Stomach (tissue), 9 donors: ENCODE data around the gene PIP4K2A. TPM values are rescaled to one million over a fixed set of nuclear protein-coding genes. Genes with fewer than 3 reads are reported as not detected.

Experiments
- DNase-seq, 2 donors: peaks; one replicate each; pipeline versions ENCODE4 v3.0.0 to v3.0.0-alpha.2; 2013 to 2019
- H3K27ac ChIP-seq, 5 donors: fragments of 200-600 bp in 4 of 5; sonication (generic) in 4 of 5; one replicate each; pipeline ENCODE4 v1.5.1; 2013 to 2019; ENCODE audit warnings: mild to moderate bottlenecking in 1 of 5, moderate library complexity in 1 of 5
- H3K27me3 ChIP-seq, 3 donors: fragments of 200-600 bp; sonication (generic); one replicate each; pipeline ENCODE4 v1.5.1; 2017 to 2019; ENCODE audit warnings: mixed run types in 1 of 3
- H3K36me3 ChIP-seq, 4 donors: fragments of 200-600 bp; sonication (generic); 1 replicate in 3 of 4; 2 replicates in 1 of 4; pipeline ENCODE4 v1.5.1; 2016 to 2019
- H3K4me1 ChIP-seq, 4 donors: fragments of 200-600 bp; sonication (generic); one replicate each; pipeline ENCODE4 v1.5.1; 2016 to 2019
- H3K4me3 ChIP-seq, 4 donors: fragments of 200-600 bp; sonication (generic) in 3 of 4; one replicate each; pipeline ENCODE4 v1.5.1; 2016 to 2019; ENCODE audit warnings: mild to moderate bottlenecking in 1 of 4
- H3K9me3 ChIP-seq, 4 donors: fragments of 200-600 bp; sonication (generic); one replicate each; pipeline ENCODE4 v1.5.1; 2016 to 2019
- CTCF ChIP-seq, 7 experiments: fragments of 450-650 bp in 4 of 7; fragments of 200-600 bp in 3 of 7; sonication (generic) in 3 of 7; IDR thresholded peaks; one replicate each; pipeline ENCODE4 v1.5.1; 2016 to 2019; ENCODE audit warnings: antibody characterized with exemption in 7 of 7, control low read depth in 2 of 7, mild to moderate bottlenecking in 1 of 7
- EP300 ChIP-seq: sonication (generic); formaldehyde crosslinking; IDR thresholded peaks from one replicate; pipeline ENCODE4 v1.6.1; 2017; ENCODE audit warnings: antibody characterized with exemption
- POLR2A ChIP-seq, 4 donors: fragments of 450-650 bp; IDR thresholded peaks; one replicate each; pipeline ENCODE4 v1.6.1; 2016; ENCODE audit warnings: antibody characterized with exemption in 4 of 4, control low read depth in 2 of 4, mild to moderate bottlenecking in 1 of 4, moderate library complexity in 1 of 4
- POLR2AphosphoS5 ChIP-seq, 3 donors: sonication (generic); formaldehyde crosslinking; IDR thresholded peaks; one replicate each; pipeline ENCODE4 v1.6.1; 2016; ENCODE audit warnings: antibody characterized with exemption in 3 of 3
- WGBS, 5 donors: extraction: QIAGEN DNeasy Blood & Tissue Kit in 3 of 5; methylation state at CpG; one replicate each; pipeline versions ENCODE4 v1.1.5 to v1.1.7; 2013 to 2018; 5-methylcytosine and 5-hydroxymethylcytosine counted together
- intact Hi-C: fragments of 100-400 bp; cut with DNase I; formaldehyde crosslinking; loops from one replicate; pipeline ENCODE4 v1.15.1; 2023; ENCODE audit warnings: low total_unique reads
- polyA plus RNA-seq, 3 donors: library from polyadenylated mRNA; stranded (reverse); fragments of 200-250 nt; gene quantifications; one replicate each; pipeline ENCODE4 v1.2.3, GENCODE V29; 2013
- total RNA-seq, 5 donors: library from RNA; depleted of rRNA; stranded (reverse); fragments of >200 nt; gene quantifications; one replicate each; pipeline versions ENCODE4 v1.1.0 to v1.2.3, GENCODE V29; 2014 to 2016
- donor health status: healthy with polysubstance abuse.
- donor health status: Bipolar disorder and iron deficiency.
- donor health status: healthy.

Gene PIP4K2A
- total and polyA plus RNA-seq, 8 donors: 6.7 to 61.3 (median 13.6) TPM

- 59 to 77% (median 67%) methylated on average over 4 of the region's 4 CpGs for WGBS, 5 donors
- H3K27ac ChIP-seq: peak overlapping the region in 1 of 5 donors; percentile 51
Observed at GRCh38 chr10:22657024-22657423, 57.4 kb downstream of the PIP4K2A start.

GRCh38 chr10:22656036-22656435, 58.3 kb downstream of the PIP4K2A start:
- no peaks in the 10 kb centered on the region for H3K27me3 ChIP-seq
- TF ChIP-seq POLR2A (IDR thresholded peaks at IDR 0.05): no peak
- no peak for TF ChIP-seq POLR2AphosphoS5 (IDR thresholded peaks at IDR 0.05)
- no peak for TF ChIP-seq CTCF (IDR thresholded peaks at IDR 0.05)
- no peak for TF ChIP-seq EP300
- WGBS, 5 donors: 94 to 97% (median 96%) methylated on average over 8 of the region's 8 CpGs
- no peak overlapping the region for H3K4me3 ChIP-seq
- intact Hi-C loops: no loop called here
- H3K4me1 ChIP-seq: peaks cover 10 to 72% (median 20%) of the 10 kb centered on the region in 4 donors
- H3K27ac ChIP-seq: no peak overlapping the region
- H3K9me3 ChIP-seq: no peaks in the 10 kb centered on the region
- H3K36me3 ChIP-seq: no peaks in the 10 kb centered on the region
- no peak for DNase-seq

More at GRCh38 chr10:22657024-22657423, 57.4 kb downstream of the PIP4K2A start:
- Histone ChIP-seq H3K27me3 (no peaks in the 10 kb centered on the region), H3K4me3 (no peak overlapping the region), H3K9me3 (no peaks in the 10 kb centered on the region), H3K4me1 (peaks cover 10 to 62% (median 20%) of the 10 kb centered on the region in 4 donors), H3K36me3 (no peaks in the 10 kb centered on the region)
- intact Hi-C loops: no loop called here
- DNase-seq: no peak
- TF ChIP-seq POLR2A (IDR thresholded peaks at IDR 0.05): no peak
- TF ChIP-seq EP300: no peak
- TF ChIP-seq CTCF (IDR thresholded peaks at IDR 0.05): no peak
- TF ChIP-seq POLR2AphosphoS5 (IDR thresholded peaks at IDR 0.05): no peak

- WGBS, 5 donors: 25 to 44% (median 32%) methylated on average over 10 of the region's 10 CpGs
- intact Hi-C loops: no loop called here
- Histone ChIP-seq H3K27ac (peak overlapping the region in 3 of 5 donors; percentile 5 to 28 (median 10)), H3K4me3 (no peak overlapping the region), H3K4me1 (peaks cover 10 to 71% (median 20%) of the 10 kb centered on the region in 4 donors), H3K27me3 (no peaks in the 10 kb centered on the region), H3K9me3 (no peaks in the 10 kb centered on the region), H3K36me3 (no peaks in the 10 kb centered on the region)
- DNase-seq: peak in 1 of 2 donors; percentile 60
- TF ChIP-seq POLR2AphosphoS5 (IDR thresholded peaks at IDR 0.05) (no peak), CTCF (IDR thresholded peaks at IDR 0.05) (no peak), POLR2A (IDR thresholded peaks at IDR 0.05) (no peak), EP300 (no peak)
Observed at GRCh38 chr10:22655312-22655981, 58.9 kb downstream of the PIP4K2A start.

- DNase-seq: no peak
- Histone ChIP-seq H3K27me3 (no peaks in the 10 kb centered on the region), H3K9me3 (no peaks in the 10 kb centered on the region), H3K4me3 (no peak overlapping the region), H3K27ac (peak overlapping the region in 1 of 5 donors; percentile 5), H3K36me3 (peaks cover 0 to 7% (median 0%) of the 10 kb centered on the region in 4 donors), H3K4me1 (peaks cover 10 to 79% (median 32%) of the 10 kb centered on the region in 4 donors)
- WGBS, 5 donors: 73 to 85% (median 80%) methylated on average over 6 of the region's 6 CpGs
- TF ChIP-seq POLR2A (IDR thresholded peaks at IDR 0.05): no peak
- no peak for TF ChIP-seq POLR2AphosphoS5 (IDR thresholded peaks at IDR 0.05)
- TF ChIP-seq EP300: no peak
- no peak for TF ChIP-seq CTCF (IDR thresholded peaks at IDR 0.05)
- intact Hi-C loops: no loop called here
Observed at GRCh38 chr10:22652988-22653481, 61.3 kb downstream of the PIP4K2A start.
